Body of pancreas (tissue), 4 donors: ENCODE data around the gene TTC7B. TPM values are rescaled to one million over a fixed set of nuclear protein-coding genes. Genes with fewer than 3 reads are reported as not detected.

Source experiments
- ATAC-seq: fragments of 150-250 bp; one replicate; pipeline ENCODE4 v1.9.1; 2016
- DNase-seq, 4 donors: peaks; one replicate each; pipeline ENCODE4 v3.0.0-alpha.2; 2019
- H3K27ac ChIP-seq, 4 donors: fragments of 200-600 bp; sonication (generic); 1 replicate in 3 of 4; 2 replicates in 1 of 4; pipeline versions ENCODE4 v1.5.1 to v1.6.1; 2016 to 2019; ENCODE audit warnings: mild to moderate bottlenecking in 1 of 4, mixed read lengths in 1 of 4, moderate library complexity in 1 of 4
- H3K27me3 ChIP-seq, 2 donors: fragments of 200-600 bp; sonication (generic); one replicate each; pipeline ENCODE4 v1.6.0; 2016; ENCODE audit warnings: mild to moderate bottlenecking in 1 of 2
- H3K36me3 ChIP-seq, 2 donors: fragments of 200-600 bp; sonication (generic); replicated peaks in 1 of 2; 2 replicates each; pipeline ENCODE4 v1.5.1; 2016; ENCODE audit warnings: low read depth in 2 of 2; ENCODE audit not compliant: insufficient read depth in 1 of 2
- H3K4me1 ChIP-seq: fragments of 200-600 bp; sonication (generic); one replicate; pipeline ENCODE4 v1.6.0; 2016
- H3K4me3 ChIP-seq, 2 donors: fragments of 200-600 bp; sonication (generic); 1 replicate in 1 of 2; 2 replicates in 1 of 2; pipeline ENCODE4 v1.5.1; 2016 to 2019
- H3K9me3 ChIP-seq, 3 donors: fragments of 200-600 bp; sonication (generic); 1 replicate in 2 of 3; 2 replicates in 1 of 3; pipeline ENCODE4 v1.5.1; 2016
- CTCF ChIP-seq, 7 experiments: fragments of 450-650 bp in 4 of 7; fragments of 200-600 bp in 3 of 7; sonication (generic) in 3 of 7; IDR thresholded peaks; one replicate each; pipeline ENCODE4 v1.5.1; 2016 to 2019; ENCODE audit warnings: antibody characterized with exemption in 7 of 7
- POLR2A ChIP-seq, 3 donors: fragments of 450-650 bp; IDR thresholded peaks; one replicate each; pipeline ENCODE4 v1.6.1; 2016; ENCODE audit warnings: antibody characterized with exemption in 3 of 3, mild to moderate bottlenecking in 2 of 3
- WGBS, 2 donors: methylation state at CpG; one replicate each; pipeline ENCODE4 v1.1.5; 2017; 5-methylcytosine and 5-hydroxymethylcytosine counted together
- intact Hi-C: fragments of 100-400 bp; cut with DNase I; formaldehyde crosslinking; loops from one replicate; pipeline ENCODE4 v1.15.1; 2023
- total RNA-seq, 2 donors: library from RNA; depleted of rRNA; stranded (reverse); fragments of >200 nt; gene quantifications; one replicate each; pipeline ENCODE4 v1.1.0, GENCODE V29; 2016

TTC7B gene
- total RNA-seq, 2 donors from 2014 or later, result 15.3 to 44.2 TPM

- H3K36me3 ChIP-seq, result no peaks in the 10 kb centered on the region
- H3K9me3 ChIP-seq, result no peaks in the 10 kb centered on the region
- WGBS, 2 donors, result 28 to 29% methylated on average over 19 to 21 of the region's 21 CpGs
- H3K4me3 ChIP-seq, result no peak overlapping the region
- H3K27ac ChIP-seq, result peak overlapping the region; percentile 44 to 85 (median 84)
- H3K4me1 ChIP-seq, result peaks cover 65% of the 10 kb centered on the region
- TF ChIP-seq POLR2A (IDR thresholded peaks at IDR 0.05), result peak in 1 of 3 donors; percentile 15
- no peak for TF ChIP-seq CTCF (IDR thresholded peaks at IDR 0.05)
- no peaks in the 10 kb centered on the region for H3K27me3 ChIP-seq
- intact Hi-C loops, result no loop called here
- DNase-seq (peak; percentile 47 to 71 (median 70)), ATAC-seq (peak; percentile 25)
Observed at GRCh38 chr14:90508536-90509254, 307.5 kb downstream of the TTC7B start.

DNA sequence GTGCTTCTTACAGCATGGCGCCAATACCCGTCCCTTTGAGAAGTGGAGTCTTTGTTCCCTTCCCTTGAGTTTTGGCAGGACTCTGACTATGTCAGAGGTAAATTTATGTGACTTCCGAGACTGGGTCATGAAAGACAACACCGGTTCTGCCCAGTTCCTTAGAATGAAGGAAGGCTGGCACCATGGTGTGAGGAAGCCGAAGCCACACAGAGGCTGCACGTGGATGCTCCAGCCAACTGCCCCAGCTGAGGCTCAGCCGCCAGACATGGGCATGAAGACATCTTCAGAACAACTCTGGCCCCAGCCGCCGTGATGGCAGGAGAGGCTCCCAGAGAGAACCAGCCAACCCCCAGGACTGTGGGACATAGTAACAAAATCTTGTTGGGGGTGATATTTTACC lies 308.2 kb downstream of the TTC7B start:
- Histone ChIP-seq H3K9me3 (no peaks in the 10 kb centered on the region), H3K36me3 (no peaks in the 10 kb centered on the region), H3K4me1 (peaks cover 65% of the 10 kb centered on the region), H3K27ac (peak overlapping the region in 3 of 4 donors; percentile 82 to 85 (median 85)), H3K27me3 (no peaks in the 10 kb centered on the region), H3K4me3 (no peak overlapping the region)
- intact Hi-C loops, result no loop called here
- DNase-seq (no peak), ATAC-seq (no peak)
- 70 to 80% methylated on average over 8 to 9 of the region's 9 CpGs for WGBS, 2 donors
- TF ChIP-seq CTCF (IDR thresholded peaks at IDR 0.05) (no peak), POLR2A (IDR thresholded peaks at IDR 0.05) (no peak)

DNA sequence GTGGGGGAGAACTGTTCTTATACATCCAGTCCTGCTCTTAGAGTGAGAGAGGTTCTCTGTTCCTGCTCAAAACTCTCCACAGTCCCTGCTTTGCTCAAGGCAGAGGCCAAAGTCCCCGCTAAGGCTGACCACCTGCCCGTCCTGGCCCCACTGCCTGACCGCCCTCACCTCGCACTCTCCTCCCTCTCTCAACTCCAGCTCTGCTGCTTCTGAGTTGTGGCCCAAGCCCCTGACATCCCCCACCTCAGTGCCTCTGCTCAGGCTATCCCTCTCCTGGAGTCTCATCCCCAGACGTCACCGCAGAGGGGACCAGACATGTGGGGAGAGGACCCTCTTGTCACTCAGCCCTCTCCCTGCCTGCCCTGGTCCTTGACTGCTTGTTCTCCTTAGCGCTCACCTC lies 308.8 kb downstream of the TTC7B start:
- TF ChIP-seq POLR2A (IDR thresholded peaks at IDR 0.05) (no peak), CTCF (IDR thresholded peaks at IDR 0.05) (no peak)
- Histone ChIP-seq H3K4me1 (peaks cover 62% of the 10 kb centered on the region), H3K4me3 (no peak overlapping the region), H3K27me3 (no peaks in the 10 kb centered on the region), H3K9me3 (no peaks in the 10 kb centered on the region), H3K36me3 (no peaks in the 10 kb centered on the region), H3K27ac (peak overlapping the region in 1 of 4 donors; percentile 5)
- DNase-seq (no peak), ATAC-seq (no peak)
- intact Hi-C loops, result no loop called here
- 87 to 92% methylated on average over 7 of the region's 7 CpGs for WGBS, 2 donors

DNA sequence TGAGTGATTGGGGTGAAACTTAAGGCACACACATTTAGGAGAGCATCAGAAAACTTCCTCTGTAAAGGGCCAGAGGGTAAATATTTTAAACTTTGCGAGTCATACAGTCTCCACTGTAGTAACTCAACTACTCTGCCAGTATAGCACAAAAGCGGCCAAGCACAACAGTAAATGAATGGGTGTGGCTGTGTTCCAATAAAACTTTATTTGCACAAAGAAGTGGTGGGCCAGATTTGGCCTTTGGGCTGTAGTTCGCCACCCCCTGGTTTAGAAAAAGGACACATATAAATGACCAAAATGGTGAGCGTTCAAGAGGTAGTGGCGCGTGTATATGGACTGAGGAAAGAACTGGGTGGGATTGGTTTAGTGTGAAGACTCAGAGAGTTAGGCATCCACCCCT lies 309.5 kb downstream of the TTC7B start:
- WGBS, 2 donors, result 93 to 96% methylated on average over 6 of the region's 6 CpGs

More for the DNA sequence above, 309.5 kb downstream of the TTC7B start:
- no peaks in the 10 kb centered on the region for H3K9me3 ChIP-seq
- H3K27me3 ChIP-seq, result no peaks in the 10 kb centered on the region
- no peak overlapping the region for H3K27ac ChIP-seq
- DNase-seq (no peak), ATAC-seq (no peak)
- no peak for TF ChIP-seq CTCF (IDR thresholded peaks at IDR 0.05)
- TF ChIP-seq POLR2A (IDR thresholded peaks at IDR 0.05), result no peak
- H3K36me3 ChIP-seq, result no peaks in the 10 kb centered on the region
- no peak overlapping the region for H3K4me3 ChIP-seq
- intact Hi-C loops, result no loop called here
- peaks cover 59% of the 10 kb centered on the region for H3K4me1 ChIP-seq
